Cardiac fibroblast (primary cell): ENCODE data around the gene GSG1.

Experiments used
- DNase-seq, 2 donors: peaks; one replicate each; pipeline versions ENCODE4 v3.0.0 to v3.0.0-alpha.2; 2010; ENCODE audit warnings: low read depth in 2 of 2
- H3K4me3 ChIP-seq, 2 donors: replicated peaks in 1 of 2; 1 replicate in 1 of 2; 2 replicates in 1 of 2; pipeline ENCODE4 v1.5.1; 2011; ENCODE audit warnings: low read depth in 2 of 2, low read length in 2 of 2, mild to moderate bottlenecking in 2 of 2, moderate library complexity in 1 of 2
- TF ChIP-seq, protein P1 (sequence below): IDR thresholded peaks from one replicate; pipeline ENCODE4 v1.5.1; 2011; ENCODE audit warnings: low read depth, mild to moderate bottlenecking, low read length, inconsistent platforms

Gene GSG1

DNA sequence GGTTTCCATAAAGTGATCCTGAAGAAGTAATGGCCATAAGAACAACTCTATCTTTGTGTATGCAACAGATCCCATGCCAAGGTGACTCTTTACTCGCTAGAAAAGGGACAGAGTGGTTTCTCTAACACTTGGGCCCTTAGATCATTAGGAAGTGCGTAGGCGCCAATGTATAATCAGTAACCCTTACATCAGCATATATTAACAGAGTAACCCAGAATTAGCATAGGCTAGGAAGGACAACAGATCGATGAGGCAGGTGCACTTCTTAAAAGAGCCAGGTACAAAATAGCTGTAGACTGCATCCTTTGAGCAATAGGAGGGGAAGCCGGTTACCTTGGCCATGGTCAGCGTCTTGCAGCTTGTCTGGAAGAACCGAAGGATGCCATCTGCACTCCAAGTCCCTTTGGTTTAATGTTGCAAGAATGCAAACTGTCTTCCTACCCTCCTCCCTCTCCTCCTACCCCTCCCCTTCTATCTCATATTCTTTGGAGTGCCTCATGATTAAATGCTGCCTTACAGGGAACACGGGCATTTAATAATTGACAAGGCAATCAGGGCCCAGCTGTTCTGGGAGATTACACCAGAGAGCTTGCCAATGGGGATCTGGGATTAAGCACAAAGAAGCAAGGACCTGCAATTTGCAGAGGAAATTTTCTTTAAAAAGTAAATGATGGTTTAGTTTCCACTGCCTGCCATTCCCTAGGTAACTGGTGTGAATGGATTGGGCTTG lies 8.0 kb downstream of the GSG1 start:
- no peak for DNase-seq
- TF ChIP-seq, protein P1, sequence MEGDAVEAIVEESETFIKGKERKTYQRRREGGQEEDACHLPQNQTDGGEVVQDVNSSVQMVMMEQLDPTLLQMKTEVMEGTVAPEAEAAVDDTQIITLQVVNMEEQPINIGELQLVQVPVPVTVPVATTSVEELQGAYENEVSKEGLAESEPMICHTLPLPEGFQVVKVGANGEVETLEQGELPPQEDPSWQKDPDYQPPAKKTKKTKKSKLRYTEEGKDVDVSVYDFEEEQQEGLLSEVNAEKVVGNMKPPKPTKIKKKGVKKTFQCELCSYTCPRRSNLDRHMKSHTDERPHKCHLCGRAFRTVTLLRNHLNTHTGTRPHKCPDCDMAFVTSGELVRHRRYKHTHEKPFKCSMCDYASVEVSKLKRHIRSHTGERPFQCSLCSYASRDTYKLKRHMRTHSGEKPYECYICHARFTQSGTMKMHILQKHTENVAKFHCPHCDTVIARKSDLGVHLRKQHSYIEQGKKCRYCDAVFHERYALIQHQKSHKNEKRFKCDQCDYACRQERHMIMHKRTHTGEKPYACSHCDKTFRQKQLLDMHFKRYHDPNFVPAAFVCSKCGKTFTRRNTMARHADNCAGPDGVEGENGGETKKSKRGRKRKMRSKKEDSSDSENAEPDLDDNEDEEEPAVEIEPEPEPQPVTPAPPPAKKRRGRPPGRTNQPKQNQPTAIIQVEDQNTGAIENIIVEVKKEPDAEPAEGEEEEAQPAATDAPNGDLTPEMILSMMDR: no peak
- H3K4me3 ChIP-seq: no peak overlapping the region

DNA sequence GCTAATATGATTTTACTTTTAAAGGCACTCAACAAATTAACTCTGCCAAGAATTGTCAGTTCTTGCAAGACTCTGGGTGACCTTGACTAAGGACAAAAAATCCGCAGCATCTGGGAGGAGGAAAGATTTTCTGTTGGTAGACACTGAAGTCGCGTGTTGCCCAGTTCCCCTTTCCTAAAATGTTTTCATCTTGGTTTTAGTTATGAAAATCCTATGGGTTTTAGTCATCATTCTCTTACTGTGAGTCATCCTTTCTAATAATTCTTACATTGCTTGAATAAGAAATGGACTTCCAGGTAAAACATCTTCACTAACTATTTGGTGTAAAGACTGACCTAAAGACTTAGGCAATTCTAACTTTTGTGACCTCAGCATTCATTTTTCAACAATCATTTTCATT lies 9.1 kb downstream of the GSG1 start:
- DNase-seq: peak; percentile 60 to 78
- H3K4me3 ChIP-seq: no peak overlapping the region
- TF ChIP-seq, protein P1: no peak

DNA sequence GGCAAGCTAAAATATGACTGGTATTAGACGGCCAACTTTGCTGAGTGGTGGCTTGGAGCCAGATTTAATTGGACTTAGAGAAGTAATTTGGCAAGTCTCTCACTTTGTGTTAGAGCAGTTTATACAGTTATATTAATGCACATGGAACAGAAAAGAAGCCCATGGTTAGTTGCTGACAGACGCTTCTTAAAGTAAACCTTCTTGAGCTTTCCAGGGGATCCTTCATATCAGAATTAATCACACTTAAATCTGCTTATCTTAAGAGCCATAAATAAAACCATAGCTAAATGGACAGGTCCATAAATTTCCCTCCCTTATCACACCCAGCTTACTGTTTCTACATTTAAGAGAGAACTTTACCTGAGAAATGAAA lies 9.6 kb downstream of the GSG1 start:
- no peak overlapping the region for H3K4me3 ChIP-seq
- TF ChIP-seq, protein P1: no peak
- peak in 1 of 2 donors; percentile 65 for DNase-seq

DNA sequence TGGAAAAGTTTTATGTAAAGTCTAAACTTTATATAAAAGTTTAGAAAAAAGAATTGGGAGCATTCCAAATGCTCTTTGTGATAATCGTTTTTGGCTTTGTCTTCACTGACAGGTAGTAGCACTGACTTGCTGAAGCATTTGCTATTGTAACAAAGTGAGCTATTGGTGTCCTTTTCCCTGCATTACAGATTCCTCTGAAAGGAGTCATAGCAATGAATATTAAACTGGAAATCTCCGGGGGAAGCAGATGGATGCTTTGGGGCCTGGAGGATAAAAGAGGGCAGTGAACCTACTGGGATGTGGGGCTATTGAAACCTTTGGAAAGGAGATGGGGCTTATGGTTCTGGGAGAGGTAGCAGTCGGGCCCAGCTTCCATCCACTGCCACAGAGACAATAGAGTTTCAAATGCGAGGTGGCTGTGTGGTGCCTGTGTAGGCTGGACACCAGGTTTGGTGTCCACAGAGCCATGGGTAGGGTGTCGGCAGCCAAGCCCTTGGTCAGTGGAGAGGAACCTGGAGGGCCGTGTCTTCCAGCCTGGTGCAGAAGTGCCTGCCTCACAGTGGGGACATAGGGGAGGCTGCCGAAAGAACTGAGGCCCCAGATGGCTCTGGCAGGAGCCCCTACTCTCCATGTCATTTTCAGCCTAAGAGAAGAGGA lies 10.1 kb downstream of the GSG1 start:
- no peak overlapping the region for H3K4me3 ChIP-seq
- DNase-seq: peak in 1 of 2 donors; percentile 62
- TF ChIP-seq, protein P1: no peak

DNA sequence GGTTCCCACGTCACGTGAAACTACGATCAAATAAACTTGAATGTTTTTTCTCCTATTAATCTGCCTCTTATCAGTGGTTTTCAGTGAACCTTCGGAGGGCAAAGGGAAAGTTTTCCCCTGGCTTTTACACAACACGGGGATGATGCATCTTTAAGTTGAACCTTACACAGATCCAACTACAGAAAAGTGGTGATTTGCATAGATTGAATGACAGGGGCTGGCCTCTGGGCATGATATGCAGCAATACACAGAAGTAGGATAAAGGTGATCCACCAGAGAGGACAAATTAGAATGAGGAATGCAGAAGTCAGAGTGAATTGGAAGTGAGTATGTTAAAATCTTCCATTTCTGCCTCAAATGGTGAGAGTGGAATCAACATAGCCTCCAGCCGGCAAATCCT lies 11.6 kb downstream of the GSG1 start:
- TF ChIP-seq, protein P1: no peak

DNA sequence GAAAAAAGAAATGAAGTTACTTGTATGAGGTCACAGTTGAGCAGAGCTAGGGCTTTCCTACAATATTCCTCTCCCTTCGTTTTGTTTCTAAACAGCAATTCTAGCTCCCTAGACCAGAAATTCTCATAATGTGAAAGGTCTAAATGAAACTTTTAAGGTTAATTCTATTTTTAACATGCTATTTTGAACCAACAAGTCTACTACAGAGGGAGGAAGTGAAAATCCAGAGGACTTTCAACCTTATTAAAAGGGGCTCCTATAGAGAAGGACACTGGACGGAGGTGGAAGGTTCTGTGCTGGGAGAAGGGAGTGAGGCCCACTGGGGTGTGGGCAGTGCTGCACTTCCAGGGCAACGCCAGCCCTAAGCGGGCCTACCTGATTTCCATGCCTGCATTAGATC lies 13.4 kb downstream of the GSG1 start:
- TF ChIP-seq, protein P1: no peak

More for the DNA sequence above, 11.6 kb downstream of the GSG1 start:
- no peak for DNase-seq
- H3K4me3 ChIP-seq: no peak overlapping the region

More for the DNA sequence above, 13.4 kb downstream of the GSG1 start:
- H3K4me3 ChIP-seq: no peak overlapping the region
- DNase-seq: no peak
